Muscle layer of colon (tissue), 2 donors: Measurements from ENCODE around the gene LRIT3.
"Not testable (repeated sequence)": the region's sequence is repeated elsewhere in the genome, so short reads cannot be mapped to it uniquely, and the experiment has no call there.

ENCODE experiments used
- H3K27ac ChIP-seq: one replicate; pipeline ENCODE4 v1.7.0; 2013; ENCODE audit warnings: low read depth, mild to moderate bottlenecking, low read length, moderate library complexity
- H3K27me3 ChIP-seq, 2 donors: one replicate each; pipeline ENCODE4 v1.7.0; 2013; ENCODE audit warnings: low read length in 2 of 2, mild to moderate bottlenecking in 2 of 2; ENCODE audit not compliant: insufficient read depth in 2 of 2, control insufficient read depth in 1 of 2
- H3K36me3 ChIP-seq: one replicate; pipeline ENCODE4 v1.7.0; 2013; ENCODE audit warnings: mild to moderate bottlenecking, low read length; ENCODE audit not compliant: insufficient read depth
- H3K4me1 ChIP-seq: one replicate; pipeline ENCODE4 v1.7.0; 2013; ENCODE audit warnings: mild to moderate bottlenecking, low read length; ENCODE audit not compliant: insufficient read depth
- H3K4me3 ChIP-seq, 2 donors: one replicate each; pipeline ENCODE4 v1.7.0; 2013; ENCODE audit warnings: low read length in 2 of 2, low read depth in 1 of 2, mild to moderate bottlenecking in 1 of 2, moderate library complexity in 1 of 2
- H3K9ac ChIP-seq: one replicate; pipeline ENCODE4 v1.7.0; 2013; ENCODE audit warnings: low read length
- H3K9me3 ChIP-seq: one replicate; pipeline ENCODE4 v1.7.0; 2013; ENCODE audit warnings: mild to moderate bottlenecking, low read length
- donor health status: abdominal sarcoma.
- donor health status: Adenocarcinoma of cecum.

LRIT3 gene

GRCh38 chr4:109859426-109860300 lies 11.8 kb downstream of the LRIT3 start:
- H3K27me3 ChIP-seq, H3K4me3 ChIP-seq, H3K9ac ChIP-seq, H3K9me3 ChIP-seq, H3K36me3 ChIP-seq, H3K27ac ChIP-seq, H3K4me1 ChIP-seq: not testable (repeated sequence)

GRCh38 chr4:109861271-109861670 lies 13.4 kb downstream of the LRIT3 start:
- Histone ChIP-seq H3K27me3 (no peaks in the 10 kb centered on the region), H3K4me3 (no peak overlapping the region), H3K27ac (no peak overlapping the region), H3K9me3 (no peaks in the 10 kb centered on the region), H3K4me1 (no peaks in the 10 kb centered on the region), H3K36me3 (no peaks in the 10 kb centered on the region), H3K9ac (no peak overlapping the region)

- H3K4me1 ChIP-seq: no peaks in the 10 kb centered on the region
- H3K9me3 ChIP-seq: no peaks in the 10 kb centered on the region
- no peak overlapping the region for H3K4me3 ChIP-seq
These were observed 14.1 kb downstream of the LRIT3 start for GRCh38 chr4:109861916-109862511.

GRCh38 chr4:109864134-109864533 lies 16.2 kb downstream of the LRIT3 start:
- Histone ChIP-seq H3K4me1 (no peaks in the 10 kb centered on the region), H3K9ac (no peak overlapping the region), H3K9me3 (no peaks in the 10 kb centered on the region), H3K27ac (no peak overlapping the region), H3K27me3 (no peaks in the 10 kb centered on the region), H3K4me3 (no peak overlapping the region), H3K36me3 (no peaks in the 10 kb centered on the region)

More at GRCh38 chr4:109861916-109862511, 14.1 kb downstream of the LRIT3 start:
- Histone ChIP-seq H3K27ac (no peak overlapping the region), H3K36me3 (no peaks in the 10 kb centered on the region), H3K27me3 (no peaks in the 10 kb centered on the region), H3K9ac (no peak overlapping the region)

GRCh38 chr4:109870061-109870460 lies 22.2 kb downstream of the LRIT3 start:
- H3K9ac ChIP-seq: no peak overlapping the region
- no peak overlapping the region for H3K27ac ChIP-seq
- H3K4me3 ChIP-seq: no peak overlapping the region
- no peaks in the 10 kb centered on the region for H3K27me3 ChIP-seq
- no peaks in the 10 kb centered on the region for H3K9me3 ChIP-seq
- H3K36me3 ChIP-seq: no peaks in the 10 kb centered on the region
- H3K4me1 ChIP-seq: no peaks in the 10 kb centered on the region

- Histone ChIP-seq H3K36me3 (no peaks in the 10 kb centered on the region), H3K9ac (no peak overlapping the region), H3K4me3 (no peak overlapping the region), H3K27ac (no peak overlapping the region), H3K4me1 (no peaks in the 10 kb centered on the region), H3K27me3 (no peaks in the 10 kb centered on the region), H3K9me3 (no peaks in the 10 kb centered on the region)
These were observed 24.2 kb downstream of the LRIT3 start for GRCh38 chr4:109872065-109872464.

- Histone ChIP-seq H3K9me3 (no peaks in the 10 kb centered on the region), H3K36me3 (no peaks in the 10 kb centered on the region), H3K9ac (no peak overlapping the region), H3K27me3 (no peaks in the 10 kb centered on the region), H3K4me1 (no peaks in the 10 kb centered on the region), H3K4me3 (no peak overlapping the region), H3K27ac (no peak overlapping the region)
These were observed 25.2 kb downstream of the LRIT3 start for GRCh38 chr4:109872950-109873656.

- Histone ChIP-seq H3K9me3 (no peaks in the 10 kb centered on the region), H3K36me3 (no peaks in the 10 kb centered on the region), H3K27me3 (no peaks in the 10 kb centered on the region), H3K27ac (no peak overlapping the region), H3K4me1 (no peaks in the 10 kb centered on the region), H3K4me3 (no peak overlapping the region), H3K9ac (no peak overlapping the region)
These were observed 26.0 kb downstream of the LRIT3 start for GRCh38 chr4:109873791-109874514.

GRCh38 chr4:109875106-109875505 lies 27.2 kb downstream of the LRIT3 start:
- no peak overlapping the region for H3K4me3 ChIP-seq
- H3K4me1 ChIP-seq: no peaks in the 10 kb centered on the region
- H3K36me3 ChIP-seq: no peaks in the 10 kb centered on the region
- no peaks in the 10 kb centered on the region for H3K27me3 ChIP-seq
- H3K27ac ChIP-seq: no peak overlapping the region
- H3K9ac ChIP-seq: no peak overlapping the region
- no peaks in the 10 kb centered on the region for H3K9me3 ChIP-seq

- H3K27me3 ChIP-seq, H3K4me3 ChIP-seq, H3K9me3 ChIP-seq, H3K4me1 ChIP-seq, H3K9ac ChIP-seq, H3K36me3 ChIP-seq, H3K27ac ChIP-seq: not testable (repeated sequence)
These were observed 27.6 kb downstream of the LRIT3 start for GRCh38 chr4:109875553-109875952.

- no peak overlapping the region for H3K27ac ChIP-seq
- no peaks in the 10 kb centered on the region for H3K27me3 ChIP-seq
- no peaks in the 10 kb centered on the region for H3K4me1 ChIP-seq
- H3K9me3 ChIP-seq: no peaks in the 10 kb centered on the region
- H3K36me3 ChIP-seq: no peaks in the 10 kb centered on the region
- no peak overlapping the region for H3K9ac ChIP-seq
- no peak overlapping the region for H3K4me3 ChIP-seq
These were observed 28.8 kb downstream of the LRIT3 start for GRCh38 chr4:109876634-109877265.
